GM23338 (cell line): ENCODE results near the gene MAZ.
"Not testable (repeated sequence)": the region's sequence is repeated elsewhere in the genome, so short reads cannot be mapped to it uniquely, and the experiment has no call there.

ENCODE experiments used
- CREB1 ChIP-seq: fragments of 250-450 bp; sonication (Bioruptor Pico); IDR thresholded peaks from 2 replicates; pipeline ENCODE4 v1.5.0; 2020; ENCODE audit warnings: low read depth, mild to moderate bottlenecking, moderate library complexity
- EZH2 ChIP-seq: fragments of 200-600 bp; sonication (generic); IDR thresholded peaks from one replicate; pipeline ENCODE4 v1.8.0; 2017; ENCODE audit warnings: antibody characterized with exemption, mild to moderate bottlenecking, low read depth; ENCODE audit not compliant: unreplicated experiment
- EZH2phosphoT487 ChIP-seq: fragments of 200-600 bp; sonication (generic); IDR thresholded peaks from one replicate; pipeline ENCODE4 v1.8.1; 2018; ENCODE audit warnings: antibody characterized with exemption; ENCODE audit not compliant: unreplicated experiment
- JUNB ChIP-seq: IDR thresholded peaks from one replicate; pipeline ENCODE4 v1.6.1; 2016; ENCODE audit warnings: antibody characterized with exemption; ENCODE audit not compliant: unreplicated experiment
- POLR2AphosphoS5 ChIP-seq: IDR thresholded peaks from 2 replicates; pipeline ENCODE4 v1.6.1; 2016; ENCODE audit warnings: antibody characterized with exemption, low read depth
- REST ChIP-seq: IDR thresholded peaks from one replicate; pipeline ENCODE4 v1.6.1; 2018; ENCODE audit warnings: antibody characterized with exemption; ENCODE audit not compliant: unreplicated experiment
- STAT1 ChIP-seq: IDR thresholded peaks from one replicate; pipeline ENCODE4 v1.6.1; 2016; ENCODE audit warnings: antibody characterized with exemption; ENCODE audit not compliant: unreplicated experiment
- ZNF331 ChIP-seq: fragments of 250-450 bp; sonication (Bioruptor Pico); IDR thresholded peaks from 2 replicates; pipeline ENCODE4 v1.5.0; 2020; ENCODE audit warnings: low read depth, mild to moderate bottlenecking, moderate library complexity
- TF ChIP-seq, protein P1 (sequence below), 2 experiments: fragments of 200-600 bp in 1 of 2; sonication (generic) in 1 of 2; conservative IDR thresholded peaks; 2 replicates each; pipeline versions ENCODE4 v1.5.1 to v1.6.1; 2016 to 2017; ENCODE audit warnings: antibody characterized with exemption in 2 of 2, low read depth in 2 of 2, mild to moderate bottlenecking in 2 of 2, moderate library complexity in 1 of 2
- TF ChIP-seq, protein P2 (sequence below): IDR thresholded peaks from 2 replicates; pipeline ENCODE4 v1.6.1; 2016; ENCODE audit warnings: antibody characterized with exemption

GRCh38 chr16:29772330-29772729, 34.0 kb upstream of the MAZ start:
- TF ChIP-seq, protein P1, sequence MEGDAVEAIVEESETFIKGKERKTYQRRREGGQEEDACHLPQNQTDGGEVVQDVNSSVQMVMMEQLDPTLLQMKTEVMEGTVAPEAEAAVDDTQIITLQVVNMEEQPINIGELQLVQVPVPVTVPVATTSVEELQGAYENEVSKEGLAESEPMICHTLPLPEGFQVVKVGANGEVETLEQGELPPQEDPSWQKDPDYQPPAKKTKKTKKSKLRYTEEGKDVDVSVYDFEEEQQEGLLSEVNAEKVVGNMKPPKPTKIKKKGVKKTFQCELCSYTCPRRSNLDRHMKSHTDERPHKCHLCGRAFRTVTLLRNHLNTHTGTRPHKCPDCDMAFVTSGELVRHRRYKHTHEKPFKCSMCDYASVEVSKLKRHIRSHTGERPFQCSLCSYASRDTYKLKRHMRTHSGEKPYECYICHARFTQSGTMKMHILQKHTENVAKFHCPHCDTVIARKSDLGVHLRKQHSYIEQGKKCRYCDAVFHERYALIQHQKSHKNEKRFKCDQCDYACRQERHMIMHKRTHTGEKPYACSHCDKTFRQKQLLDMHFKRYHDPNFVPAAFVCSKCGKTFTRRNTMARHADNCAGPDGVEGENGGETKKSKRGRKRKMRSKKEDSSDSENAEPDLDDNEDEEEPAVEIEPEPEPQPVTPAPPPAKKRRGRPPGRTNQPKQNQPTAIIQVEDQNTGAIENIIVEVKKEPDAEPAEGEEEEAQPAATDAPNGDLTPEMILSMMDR (conservative IDR thresholded peaks at IDR 0.05; ENCODE audit: low read depth in 2 of 2): not testable (repeated sequence)
- not testable (repeated sequence) for TF ChIP-seq POLR2AphosphoS5, EZH2, EZH2phosphoT487, STAT1, REST, CREB1, JUNB, ZNF331
- TF ChIP-seq, protein P2, sequence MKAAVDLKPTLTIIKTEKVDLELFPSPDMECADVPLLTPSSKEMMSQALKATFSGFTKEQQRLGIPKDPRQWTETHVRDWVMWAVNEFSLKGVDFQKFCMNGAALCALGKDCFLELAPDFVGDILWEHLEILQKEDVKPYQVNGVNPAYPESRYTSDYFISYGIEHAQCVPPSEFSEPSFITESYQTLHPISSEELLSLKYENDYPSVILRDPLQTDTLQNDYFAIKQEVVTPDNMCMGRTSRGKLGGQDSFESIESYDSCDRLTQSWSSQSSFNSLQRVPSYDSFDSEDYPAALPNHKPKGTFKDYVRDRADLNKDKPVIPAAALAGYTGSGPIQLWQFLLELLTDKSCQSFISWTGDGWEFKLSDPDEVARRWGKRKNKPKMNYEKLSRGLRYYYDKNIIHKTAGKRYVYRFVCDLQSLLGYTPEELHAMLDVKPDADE: not testable (repeated sequence)
